ENCODE measurements around the gene CLEC2A. TPM values are rescaled to one million over a fixed set of nuclear protein-coding genes. Genes with fewer than 3 reads are reported as not detected.

The CLEC2A gene
- total and polyA plus RNA-seq, 9 of the 15 experiments (the other 6 are each of a cell fraction or from before 2014, with no cell fraction given) = not detected

- TF ChIP-seq ZNF408 (CRISPR knock-in tag; IDR thresholded peaks at IDR 0.05; ENCODE audit: low read depth) (no peak), CEBPG (CRISPR knock-in tag; IDR thresholded peaks at IDR 0.05) (no peak), CEBPG (tag; conservative IDR thresholded peaks at IDR 0.05 in 1 of 2, IDR thresholded peaks at IDR 0.05 in 1 of 2) (no peak), ZNF57 (CRISPR knock-in tag; IDR thresholded peaks at IDR 0.05) (no peak), ZNF41 (CRISPR knock-in tag; conservative IDR thresholded peaks at IDR 0.05) (no peak), ETV5 (CRISPR knock-in tag; IDR thresholded peaks at IDR 0.05; ENCODE audit: low read depth) (no peak), HDAC2 (IDR thresholded peaks at IDR 0.05) (no peak), CTBP1 (IDR thresholded peaks at IDR 0.05; ENCODE audit: borderline replicate concordance) (no peak), HDGF (IDR thresholded peaks at IDR 0.05) (no peak), NFYB (IDR thresholded peaks at IDR 0.05; ENCODE audit: extremely low read depth, insufficient read length) (no peak), TSC22D4 (tag; IDR thresholded peaks at IDR 0.05) (no peak), ELF2 (CRISPR knock-in tag; IDR thresholded peaks at IDR 0.05) (no peak), JUNB (CRISPR knock-in tag; conservative IDR thresholded peaks at IDR 0.05) (no peak), ZKSCAN1 (IDR thresholded peaks at IDR 0.05; ENCODE audit: low read depth, low read length) (no peak), MCM5 (IDR thresholded peaks at IDR 0.05; ENCODE audit: low read depth) (no peak)
- in situ Hi-C loops (cut with MboI) = no loop called here
- no TSS peak for BruUV-seq (replicated peaks)
- DNase-seq (ENCODE audit: extremely low read depth in 1 of 4, low spot score in 3 of 4) (no peak), ATAC-seq (no peak), FAIRE-seq (no peak)
- ChIA-PET POLR2A (no interaction called here), CTCF (ENCODE audit: low intra/inter-chr PET ratio) (no interaction called here)
- Histone ChIP-seq H3K9me1 (ENCODE audit: control insufficient read depth, insufficient read depth, low read length) (no peaks in the 10 kb centered on the region), H3K4me1 (replicated peaks in 1 of 2; ENCODE audit: control insufficient read depth in 2 of 2, insufficient read depth in 2 of 2, low read length in 2 of 2) (peaks cover 0 to 6% of the 10 kb centered on the region in 2 experiments; a peak in 2 of 5 replicates), H3K4me3 (no peak overlapping the region), H3K36me3 (ENCODE audit: control insufficient read depth, insufficient read depth, low read length) (no peaks in the 10 kb centered on the region), H3K9me3 (replicated peaks; ENCODE audit: control insufficient read depth, insufficient read depth, low read depth, low read length) (no peaks in the 10 kb centered on the region), H3K9ac (ENCODE audit: insufficient read depth in 1 of 2, low read depth in 2 of 2, low read length in 2 of 2) (no peak overlapping the region), H3K79me2 (ENCODE audit: control insufficient read depth, insufficient read depth, low read length) (no peaks in the 10 kb centered on the region), H3K27me3 (ENCODE audit: control insufficient read depth in 2 of 2, insufficient read depth in 2 of 2, low read length in 2 of 2) (no peaks in the 10 kb centered on the region), H4K20me1 (replicated peaks; ENCODE audit: control insufficient read depth, insufficient read depth, low read length) (no peaks in the 10 kb centered on the region), H3K27ac (ENCODE audit: extremely low read depth, low read depth, low read length) (no peak overlapping the region), H2AFZ (ENCODE audit: low read depth, low read length) (no peak overlapping the region), H3K4me2 (ENCODE audit: insufficient read depth, low read length) (no peak overlapping the region)
- intact Hi-C loops (cut with micrococcal nuclease) = no loop called here
- WGBS (ENCODE audit: insufficient coverage, low coverage, missing lambda C conversion rate) = 65% methylated on average over 6 of the region's 6 CpGs
Measured at GRCh38 chr12:9897535-9897934, 34.6 kb downstream of the CLEC2A start.
